Measurements from ENCODE around the gene FRMD5. TPM values are rescaled to one million over a fixed set of nuclear protein-coding genes. Genes with fewer than 3 reads are reported as not detected.

The FRMD5 gene
- total RNA-seq (0.41 TPM), polyA plus RNA-seq (ENCODE audit: insufficient read depth, low read depth, low replicate concordance) (0.32 TPM)
- long read RNA-seq, donor 1, result 0 reads
- long read RNA-seq, donor 2, result 0 reads
- long read RNA-seq, donor 3, result 0 reads
- long read RNA-seq, donor 4, result 0 reads
- long read RNA-seq, donor 5, result 0 reads
- long read RNA-seq, donor 6, result 0 reads
- long read RNA-seq, donor 7, partial matches to known transcripts, result 0 of 1 reads
- long read RNA-seq, donor 7, other reads (novel, unspliced or antisense), result 0 of 1 reads
- long read RNA-seq, donor 8, result 0 reads
- long read RNA-seq, donor 9, result 0 reads
- long read RNA-seq, donor 10, result 0 reads

DNA sequence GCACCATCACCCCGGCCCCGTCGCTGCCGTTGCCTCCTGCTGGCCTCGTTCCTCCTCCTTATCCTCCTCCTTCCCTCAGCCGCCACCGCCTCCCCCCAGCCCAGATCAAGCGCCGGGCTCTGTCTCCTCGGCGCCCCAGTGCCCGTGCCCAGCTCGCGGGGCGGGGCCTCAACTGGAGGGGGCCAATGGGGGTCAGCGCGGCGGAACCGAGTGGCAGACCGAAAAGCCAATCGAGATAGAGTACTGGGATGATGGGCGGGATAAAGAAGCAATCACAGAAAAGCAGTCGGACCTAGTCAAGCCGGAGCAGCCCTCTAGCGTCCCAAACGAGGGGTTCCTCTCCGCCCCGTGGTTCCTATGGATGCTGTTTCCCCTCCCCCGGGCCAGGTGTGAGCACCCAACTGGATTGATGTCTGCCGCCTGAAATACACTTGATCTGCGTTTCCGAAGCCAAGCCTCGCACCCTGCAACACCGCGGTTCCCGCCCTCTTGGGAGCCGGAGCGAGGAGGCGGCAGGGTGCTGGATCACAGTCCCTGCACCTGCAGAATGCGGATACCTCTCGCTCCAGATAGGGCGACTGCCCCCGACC lies at the start of gene FRMD5:
TSS of gene FRMD5 (minus strand) at position 121 of the 590 bp plus-strand sequence.
- Histone ChIP-seq H3K9ac (ENCODE audit: low read length in 3 of 3) (peak within 1 kb of the TSS in 1 of 3 donors; percentile 28), H3K27ac (ENCODE audit: low read depth in 2 of 2, low read length in 2 of 2) (no peak within 1 kb of the TSS), H3K27me3 (ENCODE audit: control insufficient read depth, insufficient read depth, low read length) (peaks cover 13% of the 10 kb centered on the region)

DNA sequence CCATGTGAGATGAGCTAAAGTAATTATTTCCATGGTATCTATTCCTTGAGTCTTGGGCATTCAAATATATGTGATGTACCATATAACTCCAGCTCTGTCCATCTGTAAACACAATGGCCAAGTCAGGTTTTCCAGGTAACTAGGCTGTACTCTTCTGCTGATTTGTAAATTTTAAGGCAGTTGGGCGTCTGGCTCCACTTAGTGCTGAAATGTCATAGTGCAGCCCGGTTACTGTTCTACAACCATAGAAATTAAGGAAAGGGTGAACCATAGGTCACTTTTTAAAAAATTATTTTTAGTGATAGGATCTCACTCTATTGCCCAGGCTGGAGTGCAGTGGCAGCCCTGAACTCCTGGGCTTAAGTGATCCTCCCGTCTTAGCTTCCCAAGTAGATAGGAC lies 48.8 kb upstream of the FRMD5 start:
- no peak overlapping the region for H3K4me3 ChIP-seq (ENCODE audit: low read length in 3 of 3)
- no peak overlapping the region for H3K27ac ChIP-seq (ENCODE audit: low read depth in 2 of 2, low read length in 2 of 2)
- H3K36me3 ChIP-seq (ENCODE audit: control insufficient read depth in 2 of 3, insufficient read depth in 3 of 3, low read length in 3 of 3), result no peaks in the 10 kb centered on the region
- no peaks in the 10 kb centered on the region for H3K4me1 ChIP-seq (ENCODE audit: control insufficient read depth in 2 of 3, insufficient read depth in 2 of 3, low read depth in 1 of 3, low read length in 3 of 3)
- intact Hi-C loops (cut with DNase I), result no loop called here
- H3K9ac ChIP-seq (ENCODE audit: low read length in 3 of 3), result no peak overlapping the region
- H3K27me3 ChIP-seq (ENCODE audit: control insufficient read depth, insufficient read depth, low read length), result no peaks in the 10 kb centered on the region
- TF ChIP-seq, protein P1, sequence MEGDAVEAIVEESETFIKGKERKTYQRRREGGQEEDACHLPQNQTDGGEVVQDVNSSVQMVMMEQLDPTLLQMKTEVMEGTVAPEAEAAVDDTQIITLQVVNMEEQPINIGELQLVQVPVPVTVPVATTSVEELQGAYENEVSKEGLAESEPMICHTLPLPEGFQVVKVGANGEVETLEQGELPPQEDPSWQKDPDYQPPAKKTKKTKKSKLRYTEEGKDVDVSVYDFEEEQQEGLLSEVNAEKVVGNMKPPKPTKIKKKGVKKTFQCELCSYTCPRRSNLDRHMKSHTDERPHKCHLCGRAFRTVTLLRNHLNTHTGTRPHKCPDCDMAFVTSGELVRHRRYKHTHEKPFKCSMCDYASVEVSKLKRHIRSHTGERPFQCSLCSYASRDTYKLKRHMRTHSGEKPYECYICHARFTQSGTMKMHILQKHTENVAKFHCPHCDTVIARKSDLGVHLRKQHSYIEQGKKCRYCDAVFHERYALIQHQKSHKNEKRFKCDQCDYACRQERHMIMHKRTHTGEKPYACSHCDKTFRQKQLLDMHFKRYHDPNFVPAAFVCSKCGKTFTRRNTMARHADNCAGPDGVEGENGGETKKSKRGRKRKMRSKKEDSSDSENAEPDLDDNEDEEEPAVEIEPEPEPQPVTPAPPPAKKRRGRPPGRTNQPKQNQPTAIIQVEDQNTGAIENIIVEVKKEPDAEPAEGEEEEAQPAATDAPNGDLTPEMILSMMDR (IDR thresholded peaks at IDR 0.05; ENCODE audit: borderline replicate concordance, extremely low read depth, insufficient read depth), result no peak
- no peaks in the 10 kb centered on the region for H3K9me3 ChIP-seq (ENCODE audit: control insufficient read depth in 2 of 3, insufficient read depth in 1 of 3, low read length in 3 of 3)
- no peak for FAIRE-seq
- no peak for DNase-seq

More for the DNA sequence above, at the start of gene FRMD5:
- no peaks in the 10 kb centered on the region for H3K4me1 ChIP-seq (ENCODE audit: control insufficient read depth in 2 of 3, insufficient read depth in 2 of 3, low read depth in 1 of 3, low read length in 3 of 3)
- no peaks in the 10 kb centered on the region for H3K36me3 ChIP-seq (ENCODE audit: control insufficient read depth in 2 of 3, insufficient read depth in 3 of 3, low read length in 3 of 3)
- TF ChIP-seq, protein P1 (IDR thresholded peaks at IDR 0.05; ENCODE audit: borderline replicate concordance, extremely low read depth, insufficient read depth), result no peak
- FAIRE-seq (no peak), DNase-seq (peak; percentile 90 to 97 (median 95))
- no peaks in the 10 kb centered on the region for H3K9me3 ChIP-seq (ENCODE audit: control insufficient read depth in 2 of 3, insufficient read depth in 1 of 3, low read length in 3 of 3)
- intact Hi-C loops (cut with DNase I), result no loop called here
- peak within 1 kb of the TSS; percentile 18 to 77 (median 56) for H3K4me3 ChIP-seq (ENCODE audit: low read length in 3 of 3)

DNA sequence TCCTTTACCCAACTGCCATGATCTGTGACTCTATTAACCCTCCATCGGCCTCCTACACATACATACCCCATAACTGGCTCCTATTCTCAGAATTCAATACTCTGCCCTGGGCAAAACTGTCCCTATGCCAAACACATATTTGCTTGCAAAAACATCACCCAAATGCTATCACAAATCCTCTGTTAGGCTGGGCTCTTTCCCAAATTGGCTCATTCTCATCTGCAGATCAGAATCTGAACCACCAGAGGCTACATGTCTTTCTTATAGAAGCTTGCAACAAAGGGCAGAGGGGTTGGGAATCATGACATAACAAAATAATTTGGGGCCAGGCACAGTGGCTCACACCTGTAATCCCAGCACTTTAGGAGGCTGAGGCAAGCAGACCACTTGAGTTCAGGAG lies 48.1 kb upstream of the FRMD5 start:
- TF ChIP-seq, protein P1 (IDR thresholded peaks at IDR 0.05; ENCODE audit: borderline replicate concordance, extremely low read depth, insufficient read depth), result no peak
- H3K9ac ChIP-seq (ENCODE audit: low read length in 3 of 3), result no peak overlapping the region
- DNase-seq (no peak), FAIRE-seq (no peak)
- no peak overlapping the region for H3K4me3 ChIP-seq (ENCODE audit: low read length in 3 of 3)
- H3K9me3 ChIP-seq (ENCODE audit: control insufficient read depth in 2 of 3, insufficient read depth in 1 of 3, low read length in 3 of 3), result no peaks in the 10 kb centered on the region
- intact Hi-C loops (cut with DNase I), result no loop called here
- H3K27me3 ChIP-seq (ENCODE audit: control insufficient read depth, insufficient read depth, low read length), result no peaks in the 10 kb centered on the region
- H3K27ac ChIP-seq (ENCODE audit: low read depth in 2 of 2, low read length in 2 of 2), result no peak overlapping the region
- H3K36me3 ChIP-seq (ENCODE audit: control insufficient read depth in 2 of 3, insufficient read depth in 3 of 3, low read length in 3 of 3), result no peaks in the 10 kb centered on the region
- H3K4me1 ChIP-seq (ENCODE audit: control insufficient read depth in 2 of 3, insufficient read depth in 2 of 3, low read depth in 1 of 3, low read length in 3 of 3), result no peaks in the 10 kb centered on the region
